SK-N-SH treated with all-trans-retinoic acid at 6 μM for 48 hours (cell line): ENCODE data around the gene AACS.

ENCODE experiments used
- ISL1 ChIP-seq: fragments of 250-450 bp; sonication (Bioruptor Pico); IDR thresholded peaks from 2 replicates; pipeline ENCODE4 v2.1.2; 2022; ENCODE audit warnings: mild to moderate bottlenecking, moderate library complexity
- PPARA ChIP-seq: fragments of 250-450 bp; sonication (Bioruptor Pico); IDR thresholded peaks from 2 replicates; pipeline ENCODE4 v1.5.0; 2020; ENCODE audit warnings: mild to moderate bottlenecking, borderline replicate concordance
- TCF4 ChIP-seq: fragments of 250-450 bp; sonication (Bioruptor Pico); IDR thresholded peaks from 2 replicates; pipeline ENCODE4 v1.8.0; 2021; ENCODE audit warnings: mild to moderate bottlenecking, moderate library complexity, borderline replicate concordance
- TOX ChIP-seq: fragments of 250-450 bp; sonication (Bioruptor Pico); IDR thresholded peaks from 2 replicates; pipeline ENCODE4 v1.8.0; 2021; ENCODE audit warnings: mild to moderate bottlenecking, moderate library complexity, borderline replicate concordance
- ZNF8 ChIP-seq: fragments of 450-650 bp; formaldehyde crosslinking; IDR thresholded peaks from 2 replicates; pipeline ENCODE4 v1.5.0; 2020; ENCODE audit warnings: mild to moderate bottlenecking, moderate library complexity

DNA sequence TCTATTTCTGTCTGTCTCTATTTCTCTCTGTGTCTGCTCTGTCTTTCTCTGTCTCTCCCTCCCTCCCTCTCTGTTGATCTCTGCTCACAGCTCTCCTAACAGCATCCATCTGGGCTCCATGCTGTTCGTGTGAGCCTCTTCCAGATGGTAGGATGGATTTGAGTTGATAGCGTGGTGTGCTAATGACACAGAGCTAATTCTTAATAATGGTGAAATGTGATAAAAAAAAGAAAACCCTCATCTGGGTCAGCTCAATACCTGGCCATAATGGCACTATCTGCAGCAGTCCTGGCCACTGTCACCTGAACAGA is 96.4 kb downstream of the AACS start:
- TF ChIP-seq TCF4 (CRISPR knock-in tag) (no peak), TOX (CRISPR knock-in tag) (no peak), PPARA (no peak), ZNF8 (CRISPR knock-in tag) (no peak), ISL1 (CRISPR knock-in tag) (no peak)
